Endothelial cell of umbilical vein (primary cell): ENCODE measurements around the gene FOXL2NB. TPM values are rescaled to one million over a fixed set of nuclear protein-coding genes. Genes with fewer than 3 reads are reported as not detected.

Source experiments
- BruUV-seq: library from RNA; stranded (reverse); fragments of 400-500 nt; replicated peaks from 2 replicates; lab custom pipeline; 2021; lab: Mats Ljungman, UMichigan
- CTCF ChIA-PET: fragments of 300-600, 350-600 bp; sonication (Branson Sonifier 250); formaldehyde crosslinking; loops from one replicate; lab custom pipeline; 2021; ENCODE audit warnings: antibody characterized with exemption, inconsistent platforms; lab: Charles Lee
- POLR2A ChIA-PET: fragments of 300-600, 350-600 bp; sonication (Branson Sonifier 250); formaldehyde crosslinking; loops from one replicate; lab custom pipeline; 2021; ENCODE audit warnings: antibody characterized with exemption, inconsistent platforms; lab: Charles Lee
- DNase-seq: peaks from one replicate; pipeline ENCODE4 v3.0.0-alpha.2; 2011; ENCODE audit warnings: low read depth, low spot score
- FAIRE-seq: peaks from 2 replicates; lab custom pipeline; 2011; peaks lifted over from hg19 to GRCh38; lab: Jason Lieb, UNC
- H2AFZ ChIP-seq: 2 replicates; pipeline ENCODE4 v1.6.0; 2012; ENCODE audit warnings: low read depth, low read length, control low read depth, inconsistent platforms
- H3K27ac ChIP-seq: 2 replicates; pipeline ENCODE4 v1.5.1; 2011; ENCODE audit warnings: low read depth, mild to moderate bottlenecking, control low read depth, low read length, moderate library complexity; ENCODE audit not compliant: insufficient read depth
- H3K27me3 ChIP-seq, 2 experiments: 2 replicates each; pipeline versions ENCODE4 v1.6.0 to v1.6.1; 2011; ENCODE audit warnings: low read length in 2 of 2, mixed read lengths in 1 of 2; ENCODE audit not compliant: control insufficient read depth in 2 of 2, insufficient read depth in 2 of 2
- H3K36me3 ChIP-seq, 2 experiments: 2 replicates in 1 of 2; 3 replicates in 1 of 2; pipeline ENCODE4 v1.5.1; 2011; ENCODE audit warnings: low read length in 2 of 2, mild to moderate bottlenecking in 1 of 2, moderate library complexity in 1 of 2; ENCODE audit not compliant: control insufficient read depth in 2 of 2, insufficient read depth in 2 of 2; ENCODE audit errors: extremely low read depth in 1 of 2
- H3K4me1 ChIP-seq: 3 replicates; pipeline ENCODE4 v1.5.1; 2011; ENCODE audit warnings: mild to moderate bottlenecking, low read length; ENCODE audit not compliant: control insufficient read depth, insufficient read depth; ENCODE audit errors: extremely low read depth
- H3K4me2 ChIP-seq: 2 replicates; pipeline ENCODE4 v1.6.1; 2011; ENCODE audit warnings: low read length, control low read depth, mixed read lengths; ENCODE audit not compliant: insufficient read depth
- H3K4me3 ChIP-seq, 3 experiments: fragments of 200-600 bp in 1 of 3; sonication (generic), shearing (Covaris generic) in 1 of 3; replicated peaks in 1 of 3; 2 replicates each; pipeline ENCODE4 v1.5.1; 2011 to 2016; ENCODE audit warnings: control low read depth in 3 of 3, low read length in 3 of 3, mild to moderate bottlenecking in 2 of 3, inconsistent platforms in 1 of 3, low read depth in 1 of 3, moderate library complexity in 1 of 3; ENCODE audit not compliant: insufficient read depth in 1 of 3
- H3K79me2 ChIP-seq: 2 replicates; pipeline ENCODE4 v1.6.0; 2012; ENCODE audit warnings: low read length, inconsistent platforms; ENCODE audit not compliant: control insufficient read depth, insufficient read depth
- H3K9ac ChIP-seq: replicated peaks from 2 replicates; pipeline ENCODE3; 2011; ENCODE audit warnings: low read length, control low read depth; ENCODE audit not compliant: insufficient read depth; ENCODE audit errors: extremely low read depth
- H3K9me1 ChIP-seq: replicated peaks from 3 replicates; pipeline ENCODE4 v1.6.0; 2011; ENCODE audit warnings: mild to moderate bottlenecking, low read length; ENCODE audit not compliant: control insufficient read depth, insufficient read depth; ENCODE audit errors: extremely low read depth
- H3K9me3 ChIP-seq: replicated peaks from 2 replicates; pipeline ENCODE4 v1.5.1; 2012; ENCODE audit warnings: low read length, inconsistent platforms; ENCODE audit not compliant: control insufficient read depth, insufficient read depth
- H4K20me1 ChIP-seq: replicated peaks from 2 replicates; pipeline ENCODE3; 2011; ENCODE audit warnings: mild to moderate bottlenecking, low read length; ENCODE audit not compliant: control insufficient read depth, insufficient read depth; ENCODE audit errors: extremely low read depth
- CTCF ChIP-seq, 2 donors: IDR thresholded peaks; 1 replicate in 1 of 2; 2 replicates in 1 of 2; pipeline ENCODE4 v1.5.1; 2011; ENCODE audit warnings: low read length in 2 of 2, mild to moderate bottlenecking in 2 of 2, moderate library complexity in 2 of 2, control low read depth in 1 of 2, inconsistent platforms in 1 of 2, low read depth in 1 of 2; ENCODE audit not compliant: insufficient read depth in 1 of 2; ENCODE audit errors: extremely low read depth in 1 of 2
- EZH2 ChIP-seq: IDR thresholded peaks from 2 replicates; pipeline ENCODE4 v1.6.1; 2012; ENCODE audit warnings: borderline replicate concordance, low read depth, mild to moderate bottlenecking, moderate library complexity, low read length, inconsistent platforms; ENCODE audit not compliant: severe bottlenecking
- FOS ChIP-seq: IDR thresholded peaks from 2 replicates; pipeline ENCODE4 v1.6.1; 2011; ENCODE audit warnings: mild to moderate bottlenecking, low read length, moderate library complexity, borderline replicate concordance; ENCODE audit not compliant: insufficient read depth
- GATA2 ChIP-seq: IDR thresholded peaks from 2 replicates; pipeline ENCODE4 v1.7.0; 2011; ENCODE audit warnings: low read depth, mild to moderate bottlenecking, moderate library complexity, mixed read lengths, low read length; ENCODE audit not compliant: insufficient read length, insufficient read depth
- JUN ChIP-seq: IDR thresholded peaks from 2 replicates; pipeline ENCODE4 v1.6.1; 2011; ENCODE audit warnings: borderline replicate concordance, low read depth; ENCODE audit not compliant: insufficient read length, insufficient read depth
- MAX ChIP-seq: IDR thresholded peaks from 2 replicates; pipeline ENCODE4 v1.6.1; 2011; ENCODE audit not compliant: insufficient read depth, insufficient read length
- POLR2AphosphoS5 ChIP-seq: IDR thresholded peaks from 2 replicates; pipeline ENCODE4 v1.6.1; 2012; ENCODE audit warnings: low read depth, mild to moderate bottlenecking, control low read depth, low read length, moderate library complexity; ENCODE audit not compliant: insufficient read depth
- dilution Hi-C: fragments of 300-500 bp; cut with MboI; formaldehyde crosslinking; loops from one replicate; pipeline ENCODE4 v1.15.0; 2019; ENCODE audit warnings: low sequenced_read_pairs; ENCODE audit not compliant: extremely low pct_ligation_motif_present
- intact Hi-C: fragments of 100-400 bp; cut with micrococcal nuclease; formaldehyde crosslinking; loops from one replicate; pipeline ENCODE4 v1.10.0; 2022
- polyA plus RNA-seq, 4 experiments: library from polyadenylated mRNA; depleted of rRNA in 3 of 4; stranded (reverse) in 3 of 4; unstranded in 1 of 4; fragments of >200 nt; gene quantifications; 2 replicates each; pipeline versions ENCODE4 v1.2.1 to v1.2.3, GENCODE V29; 2011 to 2012; ENCODE audit warnings: missing spikeins in 1 of 4
- total RNA-seq: library from RNA; stranded (reverse); gene quantifications from 2 replicates; pipeline ENCODE4 v1.2.3, GENCODE V29; 2021

FOXL2NB gene
- total and polyA plus RNA-seq, 2 donors (not counting 3 experiments of a cell fraction or from before 2014, with no cell fraction given), result 0.01 TPM; not detected in 1

- CTCF ChIA-PET, result interaction anchor here (1.0 to 5.9 kb wide), 7 partner anchors 15 to 304 kb away, joined by 3 to 59 read pairs (median 5); partner anchors contain the start of gene CEP70
- BruUV-seq, result no TSS peak
- intact Hi-C loops, result no loop called here
Observed at GRCh38 chr3:138898708-138899107, 48.3 kb upstream of the FOXL2NB start.

More at GRCh38 chr3:138898708-138899107, 48.3 kb upstream of the FOXL2NB start:
- H4K20me1 ChIP-seq, result no peaks in the 10 kb centered on the region
- DNase-seq (no peak), FAIRE-seq (no peak)
- no peak overlapping the region for H3K9ac ChIP-seq
- no peaks in the 10 kb centered on the region for H3K9me3 ChIP-seq
- POLR2A ChIA-PET, result no interaction called here
- H3K36me3 ChIP-seq, result no peaks in the 10 kb centered on the region
- dilution Hi-C loops, result no loop called here
- H3K79me2 ChIP-seq, result no peaks in the 10 kb centered on the region
- no peak overlapping the region for H3K4me3 ChIP-seq
- no peak overlapping the region for H2AFZ ChIP-seq
- no peak overlapping the region for H3K4me2 ChIP-seq
- no peaks in the 10 kb centered on the region for H3K4me1 ChIP-seq
- no peaks in the 10 kb centered on the region for H3K27me3 ChIP-seq
- no peaks in the 10 kb centered on the region for H3K9me1 ChIP-seq
- TF ChIP-seq CTCF (IDR thresholded peaks at IDR 0.05; ENCODE audit: extremely low read depth in 1 of 2, insufficient read depth in 1 of 2, low read depth in 1 of 2, low read length in 2 of 2) (no peak), FOS (no peak), EZH2 (no peak), MAX (no peak), POLR2AphosphoS5 (no peak), JUN (no peak), GATA2 (no peak)
- H3K27ac ChIP-seq, result no peak overlapping the region
